HepG2 (cell line): ENCODE measurements around the gene LCK. TPM values are rescaled to one million over a fixed set of nuclear protein-coding genes. Genes with fewer than 3 reads are reported as not detected.

Experiments
- ETV6 ChIP-seq: sonication (generic); formaldehyde crosslinking; conservative IDR thresholded peaks from 2 replicates; pipeline ENCODE4 v1.4.0; 2020; ENCODE audit warnings: missing genetic modification reagents
- FLYWCH1 ChIP-seq: sonication (generic); formaldehyde crosslinking; IDR thresholded peaks from 2 replicates; pipeline ENCODE4 v1.8.1; 2023; ENCODE audit warnings: mild to moderate bottlenecking, missing genetic modification reagents
- FOXC1 ChIP-seq: sonication (generic); formaldehyde crosslinking; IDR thresholded peaks from 2 replicates; pipeline ENCODE4 v1.8.0; 2022; ENCODE audit warnings: mild to moderate bottlenecking, missing genetic modification reagents, borderline replicate concordance
- HNF1A ChIP-seq, 2 experiments: sonication (generic) in 1 of 2; formaldehyde crosslinking in 1 of 2; IDR thresholded peaks; 2 replicates each; pipeline versions ENCODE4 v1.4.0 to v1.6.1; 2016 to 2020; ENCODE audit warnings: borderline replicate concordance in 1 of 2, low read depth in 1 of 2, mild to moderate bottlenecking in 1 of 2, missing genetic modification reagents in 1 of 2
- IKZF4 ChIP-seq: sonication (generic); formaldehyde crosslinking; IDR thresholded peaks from 2 replicates; pipeline ENCODE4 v1.5.1; 2020; ENCODE audit warnings: borderline replicate concordance, mild to moderate bottlenecking, low read depth, missing genetic modification reagents; ENCODE audit errors: not compliant biosample characterization
- ISX ChIP-seq: sonication (generic); formaldehyde crosslinking; conservative IDR thresholded peaks from 2 replicates; pipeline ENCODE4 v1.5.0; 2020; ENCODE audit warnings: missing genetic modification reagents
- MTA1 ChIP-seq: sonication (generic); formaldehyde crosslinking; IDR thresholded peaks from 2 replicates; pipeline ENCODE4 v1.4.0; 2020; ENCODE audit warnings: missing genetic modification reagents, mild to moderate bottlenecking, borderline replicate concordance
- NCOA1 ChIP-seq: sonication (generic); formaldehyde crosslinking; IDR thresholded peaks from 2 replicates; pipeline ENCODE4 v1.9.0; 2021; ENCODE audit warnings: missing genetic modification reagents
- NCOA2 ChIP-seq: sonication (generic); formaldehyde crosslinking; IDR thresholded peaks from 2 replicates; pipeline ENCODE4 v1.8.0; 2022; ENCODE audit warnings: inconsistent platforms
- NFIB ChIP-seq: sonication (generic); formaldehyde crosslinking; IDR thresholded peaks from 2 replicates; pipeline ENCODE4 v1.9.0; 2021; ENCODE audit warnings: missing genetic modification reagents, mild to moderate bottlenecking, borderline replicate concordance
- PAX8 ChIP-seq: sonication (generic); formaldehyde crosslinking; IDR thresholded peaks from 2 replicates; pipeline ENCODE4 v1.8.0; 2022; ENCODE audit warnings: mild to moderate bottlenecking, missing genetic modification reagents, borderline replicate concordance
- POLR2G ChIP-seq: fragments of 200-400 bp; formaldehyde crosslinking; IDR thresholded peaks from 2 replicates; pipeline ENCODE4 v1.6.1; 2018; ENCODE audit warnings: mild to moderate bottlenecking, low read depth, low read length, moderate library complexity
- RARA ChIP-seq: IDR thresholded peaks from 2 replicates; pipeline ENCODE4 v1.6.1; 2016; ENCODE audit warnings: missing genetic modification reagents, missing compliant biosample characterization
- RBM39 ChIP-seq: fragments of 200-400 bp; formaldehyde crosslinking; IDR thresholded peaks from one replicate; pipeline ENCODE4 v1.6.1; 2018; ENCODE audit warnings: antibody characterized with exemption, mild to moderate bottlenecking, low read depth, low read length; ENCODE audit not compliant: poor library complexity, severe bottlenecking
- REXO4 ChIP-seq: sonication (generic); formaldehyde crosslinking; IDR thresholded peaks from 2 replicates; pipeline ENCODE4 v1.8.0; 2022; ENCODE audit warnings: missing genetic modification reagents, mild to moderate bottlenecking, borderline replicate concordance
- ZBTB26 ChIP-seq: IDR thresholded peaks from 2 replicates; pipeline ENCODE4 v1.6.1; 2016; ENCODE audit warnings: missing compliant biosample characterization, missing genetic modification reagents, borderline replicate concordance
- ZFP37 ChIP-seq: sonication (generic); formaldehyde crosslinking; IDR thresholded peaks from 2 replicates; pipeline ENCODE4 v1.4.0; 2020; ENCODE audit warnings: missing genetic modification reagents, borderline replicate concordance
- ZNF441 ChIP-seq: sonication (generic); formaldehyde crosslinking; IDR thresholded peaks from 2 replicates; pipeline ENCODE4 v1.7.0; 2021; ENCODE audit warnings: missing genetic modification reagents, borderline replicate concordance
- ZNF513 ChIP-seq: sonication (generic); formaldehyde crosslinking; conservative IDR thresholded peaks from 2 replicates; pipeline ENCODE4 v1.5.0; 2020; ENCODE audit warnings: missing genetic modification reagents
- ZNF709 ChIP-seq: sonication (generic); formaldehyde crosslinking; IDR thresholded peaks from 2 replicates; pipeline ENCODE4 v1.5.0; 2020; ENCODE audit warnings: mild to moderate bottlenecking, missing genetic modification reagents
- ZNF790 ChIP-seq: sonication (generic); formaldehyde crosslinking; IDR thresholded peaks from 2 replicates; pipeline ENCODE4 v1.8.0; 2022; ENCODE audit warnings: missing genetic modification reagents, mild to moderate bottlenecking, borderline replicate concordance
- ZNF792 ChIP-seq: IDR thresholded peaks from 2 replicates; pipeline ENCODE4 v1.6.1; 2016
- ZNF879 ChIP-seq: sonication (generic); formaldehyde crosslinking; IDR thresholded peaks from 2 replicates; pipeline ENCODE4 v1.8.1; 2023; ENCODE audit warnings: missing genetic modification reagents
- polyA plus RNA-seq, 8 experiments: library from polyadenylated mRNA; depleted of rRNA in 3 of 8; stranded (reverse) in 7 of 8; unstranded in 1 of 8; fragments of >200 nt; fragmentation: Illumina TruSeq in 4 of 8; extraction: Trizol in 4 of 8; gene quantifications; 2 replicates each; pipeline versions ENCODE4 v1.2.1 to v1.2.3, GENCODE V29; 2011 to 2016; ENCODE audit warnings: low read depth in 4 of 8, missing spikeins in 1 of 8, mixed read lengths in 1 of 8; ENCODE audit not compliant: insufficient read depth in 1 of 8
- total RNA-seq, 5 experiments: library from RNA; depleted of rRNA; stranded (reverse); fragments of >200 nt; fragmentation: Illumina TruSeq; extraction: Trizol; gene quantifications; 2 replicates each; pipeline ENCODE4 v1.2.3, GENCODE V29; 2016; ENCODE audit warnings: low read depth in 1 of 5

Gene LCK
- total and polyA plus RNA-seq, 2 of the 13 experiments (the other 11 are each of a cell fraction or from before 2014, with no cell fraction given) = 0.93 to 1.8 TPM

- TF ChIP-seq NCOA1 (CRISPR knock-in tag) (no peak), ZNF792 (CRISPR knock-in tag) (peak; percentile 81; the same call in 1 of the 2 replicates), FOXC1 (no peak; the same call in 1 of the 2 replicates), RBM39 (no peak), RARA (CRISPR knock-in tag) (peak; percentile 67), ETV6 (CRISPR knock-in tag) (no peak), NFIB (CRISPR knock-in tag) (no peak), ZNF441 (CRISPR knock-in tag) (no peak), MTA1 (CRISPR knock-in tag) (peak; percentile 72; the same call in 1 of the 2 replicates), REXO4 (CRISPR knock-in tag) (no peak), ZFP37 (0 out of 2 replicates have a peak, but pooled peaks have one; percentile 73), NCOA2 (CRISPR knock-in tag) (peak; percentile 84), ZNF879 (no peak), IKZF4 (no peak), ZNF709 (CRISPR knock-in tag) (no peak), ZNF513 (CRISPR knock-in tag) (no peak), FLYWCH1 (CRISPR knock-in tag) (no peak), POLR2G (0 out of 2 replicates have a peak, but pooled peaks have one; percentile 42), PAX8 (no peak), ISX (CRISPR knock-in tag) (no peak), ZNF790 (CRISPR knock-in tag) (no peak), HNF1A (IDR thresholded peaks at IDR 0.05; ENCODE audit: low read depth) (peak; percentile 34; the same call in 1 of the 2 replicates), HNF1A (CRISPR knock-in tag; IDR thresholded peaks at IDR 0.05; ENCODE audit: borderline replicate concordance) (peak; percentile 57; the same call in 1 of the 2 replicates), ZBTB26 (CRISPR knock-in tag) (peak; percentile 38; the same call in 1 of the 2 replicates)
Measured at GRCh38 chr1:32321712-32322291, 70.7 kb downstream of the LCK start (continued).
